NCI-H510A (cell line): ENCODE measurements around the gene TFF2.

Experiments used
- DNase-seq: peaks from one replicate; lab custom pipeline; 2025; lab: John Stamatoyannopoulos, UW

TFF2 gene

GRCh38 chr21:42366292-42367010, 15.7 kb upstream of the TFF2 start, which contains the start of gene TFF1:
Gene TFF1 (minus strand): TSS chr21:42366535. CDS start chr21:42366495, 40 bp downstream.
- DNase-seq = no peak

DNA sequence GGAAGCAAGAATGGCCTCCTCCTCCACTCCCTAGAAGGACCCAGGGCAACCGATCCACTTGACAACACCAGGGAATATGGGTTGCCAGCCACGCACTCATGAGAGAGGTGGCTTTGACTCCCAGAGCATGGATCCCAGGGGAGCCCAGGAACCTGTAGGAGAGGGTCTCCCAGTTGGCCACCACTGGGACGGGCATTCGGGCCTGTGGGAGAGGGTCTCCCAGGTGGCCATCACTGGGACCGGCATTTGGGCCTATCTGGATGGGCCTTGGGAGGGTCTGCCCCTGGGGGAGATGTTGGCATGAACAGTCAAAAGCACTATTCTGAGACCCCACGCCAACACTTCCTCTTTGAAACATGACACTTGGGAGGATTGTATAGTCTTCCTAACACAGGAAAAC, 15.0 kb upstream of the TFF2 start:
- DNase-seq = no peak

- no peak for DNase-seq
Observed at GRCh38 chr21:42364304-42364865, 13.6 kb upstream of the TFF2 start.

GRCh38 chr21:42363312-42363711, 12.5 kb upstream of the TFF2 start:
- DNase-seq = no peak

DNA sequence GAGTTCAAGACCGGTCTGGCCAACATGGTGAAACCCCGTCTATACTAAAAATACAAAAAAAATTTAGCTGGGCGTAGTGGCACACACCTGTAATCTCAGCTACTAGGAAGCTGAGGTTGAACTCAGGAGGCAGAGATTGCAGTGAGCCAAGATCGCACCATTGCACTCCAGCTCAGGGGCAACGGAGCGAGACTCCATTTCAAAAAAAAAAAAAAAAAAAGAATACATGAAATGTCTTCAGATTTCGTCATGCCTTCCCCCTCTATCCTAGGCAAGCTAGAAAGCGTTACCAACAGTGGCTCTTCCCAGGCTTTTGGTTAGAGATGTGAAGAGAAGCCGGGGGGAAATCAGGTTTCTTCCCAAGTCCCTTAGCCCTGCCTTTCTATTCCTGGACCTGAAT, 11.9 kb upstream of the TFF2 start:
- DNase-seq = no peak

GRCh38 chr21:42362198-42362597, 11.4 kb upstream of the TFF2 start:
- no peak for DNase-seq

DNA sequence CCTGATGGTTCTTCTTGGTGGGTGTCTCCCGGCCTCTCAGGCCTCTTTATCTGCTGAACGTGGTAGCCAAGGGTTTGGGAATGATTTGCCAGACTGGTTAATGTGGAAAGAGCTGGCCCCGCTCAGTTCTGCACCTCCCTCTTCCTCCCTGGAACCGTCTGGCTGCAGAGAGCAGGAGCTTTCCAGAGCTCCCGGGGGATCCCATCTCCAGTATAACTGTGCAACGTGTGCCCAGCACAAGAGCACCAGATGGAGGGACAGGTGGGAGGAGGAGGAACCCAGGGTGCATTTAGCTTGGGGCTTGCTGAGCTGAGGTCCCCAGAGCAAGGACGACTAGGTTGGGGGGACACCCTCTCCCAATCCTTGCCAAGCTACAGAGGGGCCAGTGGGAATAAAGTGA, 10.5 kb upstream of the TFF2 start:
- no peak for DNase-seq

GRCh38 chr21:42360317-42360716, 9.5 kb upstream of the TFF2 start:
- DNase-seq = no peak

DNA sequence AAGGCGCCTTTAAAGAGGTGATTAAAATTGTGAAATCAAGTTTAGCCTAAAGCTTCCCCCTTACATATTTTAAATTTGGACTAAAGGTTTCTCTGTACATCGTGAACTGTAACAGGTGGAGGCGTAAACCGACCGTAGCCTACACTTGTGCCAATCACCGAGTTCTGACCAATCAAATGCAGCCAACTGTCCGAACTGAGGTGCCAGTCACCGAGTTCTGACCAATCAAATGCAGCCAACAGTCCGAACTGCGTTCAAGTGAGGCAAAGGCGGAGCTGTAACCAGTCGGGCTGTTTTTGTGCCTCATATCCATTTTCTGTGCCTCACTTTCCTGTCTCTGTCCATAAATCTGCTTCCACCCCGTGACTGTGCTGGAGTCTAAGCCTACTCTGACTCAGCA, 8.1 kb upstream of the TFF2 start:
- no peak for DNase-seq

GRCh38 chr21:42358261-42358660, 7.5 kb upstream of the TFF2 start:
- no peak for DNase-seq

DNA sequence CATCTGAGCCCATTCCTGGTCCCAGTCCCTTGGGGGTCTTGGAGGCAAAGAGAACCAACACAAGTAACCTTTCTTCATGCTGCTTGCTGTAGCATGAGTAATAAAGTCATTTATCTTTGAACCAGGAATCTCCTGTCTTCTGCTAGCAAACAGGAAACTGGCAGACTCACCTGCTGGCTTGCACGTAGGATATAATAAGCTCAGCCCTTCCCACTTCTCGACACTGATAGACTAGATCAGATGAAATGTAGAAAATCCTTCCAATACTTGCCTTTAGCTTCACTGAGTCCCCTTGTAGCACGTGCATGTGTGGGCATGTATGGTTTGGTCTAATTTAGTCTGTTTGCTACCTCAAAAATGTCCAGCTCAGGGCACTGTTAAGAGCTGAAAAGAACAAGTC, 6.5 kb upstream of the TFF2 start:
- DNase-seq = no peak

GRCh38 chr21:42356650-42357049, 5.9 kb upstream of the TFF2 start:
- DNase-seq = no peak

DNA sequence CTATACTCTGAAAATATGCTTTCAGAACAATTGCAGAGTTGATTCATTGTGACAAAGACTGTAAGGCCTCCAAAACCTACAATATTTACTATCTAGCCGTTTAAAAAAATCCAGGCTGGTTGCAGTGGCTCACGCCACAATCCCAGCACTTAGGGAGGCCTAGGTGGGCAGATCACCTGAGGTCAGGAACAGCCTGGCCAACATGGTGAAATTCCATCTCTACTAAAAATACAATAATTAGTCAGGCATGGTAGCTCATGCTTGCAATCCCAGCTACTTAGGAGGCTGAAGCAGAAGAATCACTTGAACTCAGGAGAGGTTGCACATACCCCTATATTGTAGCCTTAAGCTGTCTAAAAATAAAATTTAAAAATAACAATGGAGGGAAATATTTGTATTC, 5.3 kb upstream of the TFF2 start:
- no peak for DNase-seq

- no peak for DNase-seq
Observed at GRCh38 chr21:42353623-42354022, 2.8 kb upstream of the TFF2 start.

- DNase-seq = no peak
Observed at GRCh38 chr21:42352441-42353095, 1.8 kb upstream of the TFF2 start.

- no peak for DNase-seq
Observed at GRCh38 chr21:42351626-42352440, 1.0 kb upstream of the TFF2 start.

- DNase-seq = no peak
Observed at GRCh38 chr21:42350318-42350910, 380 bp downstream of the TFF2 start.

DNA sequence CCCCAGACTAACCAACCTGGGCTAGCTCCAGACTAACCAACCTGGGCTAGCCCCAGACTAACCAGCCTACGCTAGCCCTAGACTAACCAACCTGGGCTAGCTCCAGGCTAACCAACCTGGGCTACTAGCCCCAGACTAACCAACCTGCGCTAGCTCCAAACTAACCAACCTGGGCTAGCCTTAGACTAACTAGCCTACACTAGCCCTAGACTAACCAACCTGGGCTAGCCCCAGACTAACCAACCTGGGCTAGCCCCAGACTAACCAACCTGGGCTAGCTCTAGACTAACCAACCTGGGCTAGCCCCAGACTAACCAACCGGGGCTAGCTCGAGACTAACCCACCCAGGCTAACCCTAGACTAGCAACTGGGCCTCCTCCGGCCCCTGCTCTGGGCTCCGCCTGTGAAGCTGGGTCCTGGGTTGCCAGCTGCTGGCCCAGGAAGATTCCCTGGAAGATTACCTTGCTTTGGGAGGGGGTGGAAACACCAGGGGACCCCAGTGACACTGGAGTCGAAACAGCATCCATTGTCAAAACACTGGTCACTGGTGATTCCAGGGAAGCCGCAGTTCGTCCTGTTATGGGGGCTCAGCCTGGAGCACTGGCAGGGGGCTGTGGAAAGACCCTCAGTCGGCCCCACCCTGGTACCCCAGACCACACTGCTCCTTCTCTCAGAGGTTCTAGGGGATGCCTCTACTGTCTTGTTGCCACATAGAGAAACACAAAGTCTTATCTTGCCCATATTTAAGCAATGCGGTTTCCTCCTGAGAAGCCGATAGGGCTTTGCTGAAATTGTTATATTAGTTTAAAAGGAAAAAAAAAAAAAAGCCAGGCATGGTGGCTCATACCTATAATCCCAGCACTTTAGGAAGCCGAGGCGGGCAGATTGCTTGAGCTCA, 1.1 kb downstream of the TFF2 start:
- no peak for DNase-seq

DNA sequence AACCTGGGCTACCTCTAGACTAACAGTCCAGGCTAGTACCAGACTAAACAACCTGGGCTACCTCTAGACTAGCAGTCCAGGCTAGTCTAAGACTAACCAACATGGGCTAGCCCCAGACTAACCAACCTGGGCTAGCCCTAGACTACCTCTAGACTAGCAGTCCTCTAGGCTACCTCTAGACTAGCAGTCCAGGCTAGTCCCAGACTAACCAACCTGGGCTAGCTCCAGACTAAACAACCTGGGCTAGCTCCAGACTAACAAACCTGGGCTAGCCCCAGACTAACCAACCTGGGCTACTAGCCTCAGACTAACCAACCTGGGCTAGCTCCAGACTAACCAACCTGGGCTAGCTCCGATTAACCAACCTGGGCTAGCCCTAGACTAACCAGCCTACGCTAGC, 2.0 kb downstream of the TFF2 start:
- DNase-seq = no peak

DNA sequence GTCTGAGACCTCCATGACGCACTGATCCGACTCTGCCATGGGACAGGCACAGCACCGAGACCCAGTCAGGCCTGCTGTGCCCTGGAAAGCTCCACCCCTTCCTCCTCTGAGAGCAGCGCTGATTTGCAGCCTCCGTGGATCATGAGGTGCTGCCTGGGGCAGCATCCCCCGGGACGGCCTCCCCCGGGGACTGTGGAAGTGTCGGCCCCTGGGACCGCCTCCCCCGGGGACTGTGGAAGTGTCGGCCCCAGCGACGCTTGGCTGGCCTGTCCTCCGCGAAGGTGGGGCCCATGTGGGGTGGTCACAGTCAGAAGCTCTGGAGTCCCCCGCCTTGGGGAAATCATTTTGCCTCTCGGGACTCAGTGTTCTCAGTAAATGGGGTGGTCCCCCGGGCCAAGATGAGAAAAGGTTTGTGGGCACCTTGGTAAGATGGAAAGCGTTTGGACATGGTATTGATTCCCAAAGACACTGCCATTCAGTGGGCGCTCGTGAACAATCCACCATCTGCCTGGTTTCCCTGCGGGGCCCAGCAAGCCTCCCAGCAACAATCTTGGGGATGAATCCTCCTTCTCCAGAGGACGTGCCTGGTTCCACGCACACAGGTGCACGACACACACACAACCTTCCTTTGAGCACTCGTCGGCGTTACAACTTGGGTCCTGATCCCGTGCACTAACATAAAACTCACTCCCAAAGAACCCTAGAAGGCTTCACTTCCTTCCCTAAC, 3.0 kb downstream of the TFF2 start:
- no peak for DNase-seq
